Measurements from ENCODE around the gene FAM151B.
"Not testable (repeated sequence)": the region's sequence is repeated elsewhere in the genome, so short reads cannot be mapped to it uniquely, and the experiment has no call there.

Gene FAM151B, protein sequence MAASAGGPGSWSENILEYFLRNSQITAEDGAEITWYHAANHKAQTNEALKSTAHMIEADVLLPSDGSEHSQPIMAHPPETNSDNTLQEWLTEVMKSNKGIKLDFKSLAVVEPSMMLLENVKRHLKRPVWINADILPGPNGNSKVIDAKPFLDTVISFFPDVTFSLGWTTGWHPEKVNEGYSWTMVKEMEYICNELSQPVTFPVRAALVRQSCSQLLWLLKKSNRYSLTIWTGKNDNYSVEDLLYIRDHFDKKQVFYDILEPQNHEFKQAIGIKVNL

GRCh38 chr5:80487829-80488721 lies at the start of gene FAM151B:
Gene FAM151B (plus strand): TSS chr5:80488100. CDS start chr5:80488124, 24 bp downstream.
- DNase-seq (ENCODE audit: low read depth in 2 of 2), result peak; percentile 29 to 44

DNA sequence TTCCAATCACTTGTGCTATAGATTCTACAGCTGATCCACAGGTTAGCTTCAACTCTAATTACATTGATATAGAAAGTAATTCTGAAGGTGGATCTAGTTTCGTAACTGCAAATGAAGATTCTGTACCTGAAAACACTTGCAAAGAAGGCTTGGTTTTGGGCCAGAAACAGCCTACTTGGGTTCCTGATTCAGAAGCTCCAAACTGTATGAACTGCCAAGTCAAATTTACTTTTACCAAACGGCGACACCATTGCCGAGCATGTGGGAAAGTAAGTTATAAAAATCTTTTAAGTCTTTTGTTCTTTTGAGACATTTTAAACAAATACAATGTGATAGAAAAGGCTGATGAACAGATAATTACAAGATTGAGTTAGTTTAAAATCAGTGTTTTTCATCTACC lies 49.2 kb upstream of the FAM151B start:
- DNase-seq (ENCODE audit: low read depth in 2 of 2), result no peak

GRCh38 chr5:80439213-80439612 lies 48.7 kb upstream of the FAM151B start:
- no peak for DNase-seq (ENCODE audit: low read depth in 2 of 2)

- no peak for DNase-seq (ENCODE audit: low read depth in 2 of 2)
Observed at GRCh38 chr5:80442742-80443141, 45.2 kb upstream of the FAM151B start.

DNA sequence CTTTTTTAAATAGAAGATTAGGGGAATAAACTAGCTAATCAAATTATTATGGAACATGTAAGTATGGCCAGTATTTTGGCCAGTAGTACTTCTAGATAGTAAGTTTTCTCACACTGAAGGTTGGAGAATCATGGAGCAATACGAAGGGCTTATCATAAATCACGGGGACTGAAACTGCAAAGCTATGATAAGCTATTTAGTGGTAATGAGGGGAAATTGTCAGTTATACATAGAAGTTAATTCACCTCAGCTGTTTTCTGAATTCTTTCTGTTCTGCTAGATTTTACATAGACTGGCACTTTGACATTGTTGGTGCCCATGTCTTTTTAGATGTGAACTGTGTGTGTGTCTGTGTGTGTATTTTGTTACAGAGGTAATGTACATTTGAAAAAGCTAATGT lies 34.5 kb upstream of the FAM151B start:
- no peak for DNase-seq (ENCODE audit: low read depth in 2 of 2)

DNA sequence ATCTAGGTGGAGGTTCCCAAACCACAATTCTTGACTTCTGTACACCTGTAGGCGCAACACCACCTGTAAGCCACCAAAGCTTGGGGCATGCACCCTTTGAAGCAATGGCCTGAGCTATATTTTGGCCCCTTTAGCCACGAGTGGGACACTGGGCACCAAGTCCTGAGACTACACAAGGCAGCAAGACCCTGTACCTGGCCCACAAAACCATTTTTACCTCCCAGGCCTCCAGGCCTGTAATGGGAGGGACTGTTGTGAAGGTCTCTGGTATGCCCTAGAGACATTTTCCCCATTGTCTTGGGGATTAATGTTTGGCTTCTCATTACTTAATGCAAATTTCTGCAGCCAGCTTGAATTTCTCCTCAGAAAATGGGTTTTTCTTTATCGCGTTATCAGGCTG lies 24.6 kb upstream of the FAM151B start:
- DNase-seq (ENCODE audit: low read depth in 2 of 2), result no peak

DNA sequence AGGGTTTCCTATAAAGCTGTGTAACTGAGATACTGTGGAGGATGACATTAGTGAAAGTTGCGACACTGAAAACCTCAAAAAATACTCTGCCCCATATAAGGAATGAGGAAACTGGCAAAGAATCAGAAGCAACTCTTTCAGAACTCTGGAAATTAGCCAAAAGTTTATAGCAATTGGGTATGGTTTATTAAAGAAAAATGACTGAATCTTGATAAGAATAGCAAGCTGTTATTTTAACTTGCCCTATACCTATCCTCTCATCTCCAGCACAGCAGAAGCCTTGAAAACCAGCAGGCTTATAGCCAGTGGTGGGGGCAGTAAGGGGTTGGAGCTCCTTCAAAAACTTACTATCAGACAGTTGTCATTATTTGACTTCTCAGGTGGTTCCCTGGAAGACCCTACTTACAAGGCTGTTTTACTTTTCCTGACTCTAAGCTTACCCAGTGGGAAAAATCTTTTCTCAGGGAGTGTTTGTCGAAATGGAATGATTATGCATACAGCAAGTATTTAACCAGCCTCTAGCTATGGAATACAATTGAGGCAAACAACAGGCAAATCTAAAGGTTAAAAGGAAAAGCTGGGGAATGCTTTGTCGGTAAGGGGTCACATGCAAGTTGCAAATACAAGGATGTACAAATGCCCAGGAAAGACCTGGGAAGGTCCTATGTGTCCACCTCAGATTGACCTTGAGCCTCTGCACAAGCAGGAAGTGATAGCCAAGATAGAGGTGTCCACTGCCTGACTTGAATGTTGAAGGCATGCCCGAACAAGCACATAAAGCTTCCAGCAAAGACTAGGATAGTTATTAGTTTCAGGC lies 21.0 kb upstream of the FAM151B start:
- no peak for DNase-seq (ENCODE audit: low read depth in 2 of 2)

DNA sequence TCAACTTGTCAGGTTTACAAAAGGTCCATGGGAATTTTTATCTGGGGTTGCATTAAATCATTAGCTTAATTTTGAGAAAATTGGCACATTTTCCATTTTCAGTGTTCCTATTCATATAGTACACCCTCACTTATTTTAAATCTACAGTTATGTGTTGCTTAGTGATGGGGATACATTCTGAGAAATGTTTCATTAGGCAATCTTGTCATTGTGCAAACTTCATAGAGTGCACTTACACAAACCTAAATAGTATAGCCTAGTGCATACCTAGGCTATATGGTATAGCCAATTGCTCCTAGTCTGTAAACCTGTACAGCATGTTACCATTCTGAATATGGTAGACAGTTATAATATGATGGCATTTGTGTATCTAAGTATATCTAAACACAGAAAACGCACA lies 19.8 kb upstream of the FAM151B start:
- no peak for DNase-seq (ENCODE audit: low read depth in 2 of 2)

GRCh38 chr5:80470631-80471030 lies 17.3 kb upstream of the FAM151B start:
- not testable (repeated sequence) for DNase-seq (ENCODE audit: low read depth in 2 of 2)

DNA sequence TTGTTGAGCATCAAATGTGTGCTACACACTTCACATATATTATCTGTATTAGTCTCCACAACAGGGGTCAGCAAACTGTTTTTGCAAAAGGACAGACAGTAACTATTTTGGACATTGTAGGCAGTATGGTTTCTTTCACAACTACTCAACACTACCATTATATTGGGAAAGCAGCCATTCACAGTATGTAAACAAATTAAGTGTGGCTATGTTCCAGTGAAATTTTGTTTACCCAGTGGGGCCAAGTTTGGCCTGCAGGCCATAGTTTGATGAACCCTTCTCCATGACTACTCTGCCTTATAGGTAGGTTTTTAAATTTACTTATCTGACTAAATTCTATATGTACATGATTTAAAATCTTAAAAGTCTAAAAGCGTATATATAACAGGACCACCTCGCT lies 13.0 kb upstream of the FAM151B start:
- no peak for DNase-seq (ENCODE audit: low read depth in 2 of 2)

- DNase-seq (ENCODE audit: low read depth in 2 of 2), result no peak
Observed at GRCh38 chr5:80479713-80480112, 8.2 kb upstream of the FAM151B start.

GRCh38 chr5:80480354-80480753 lies 7.5 kb upstream of the FAM151B start:
- no peak for DNase-seq (ENCODE audit: low read depth in 2 of 2)

DNA sequence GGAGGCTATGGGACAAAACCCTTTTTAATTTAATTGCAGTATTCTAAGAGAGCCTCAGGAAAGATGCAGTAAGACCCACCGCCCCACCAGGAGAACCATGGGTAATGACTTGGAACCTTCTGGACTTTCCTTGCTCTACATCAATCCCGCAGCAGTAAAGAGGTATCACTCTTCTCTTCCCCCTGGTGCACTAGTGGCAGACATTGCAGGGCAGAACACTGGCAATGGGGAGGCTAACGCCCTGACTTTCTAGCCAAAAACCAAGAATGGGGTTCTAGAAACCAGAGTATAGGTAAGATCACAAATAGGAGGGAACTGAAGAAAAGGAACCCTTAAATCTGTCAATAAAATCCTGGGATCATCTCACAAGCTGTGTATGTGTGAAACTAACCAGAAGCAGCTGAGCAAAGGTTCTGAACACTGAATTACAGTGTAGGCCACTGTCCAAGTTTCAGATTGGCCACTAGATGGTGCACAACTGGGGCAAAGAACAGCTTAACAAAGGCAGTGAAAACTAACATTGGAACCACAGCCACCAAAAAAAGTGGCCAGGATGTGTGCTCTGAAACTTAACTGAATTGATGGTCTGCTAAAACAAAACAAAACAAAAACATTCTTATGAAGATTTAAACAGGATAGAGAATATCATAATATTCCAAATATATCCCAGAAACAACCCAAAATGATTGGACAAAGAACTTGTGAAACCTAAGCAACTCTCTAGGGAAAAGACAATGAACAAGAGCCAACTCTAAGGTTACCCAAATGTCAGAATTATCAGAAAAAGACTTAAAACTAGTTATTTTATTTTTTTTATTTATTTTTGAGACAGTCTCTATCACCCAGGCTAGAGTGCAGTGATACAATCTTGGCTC lies 6.6 kb upstream of the FAM151B start:
- DNase-seq (ENCODE audit: low read depth in 2 of 2), result peak in 1 of 2 donors; percentile 15

- no peak for DNase-seq (ENCODE audit: low read depth in 2 of 2)
Observed at GRCh38 chr5:80482578-80482977, 5.3 kb upstream of the FAM151B start.

GRCh38 chr5:80483636-80484232 lies 4.2 kb upstream of the FAM151B start:
- no peak for DNase-seq (ENCODE audit: low read depth in 2 of 2)

- no peak for DNase-seq (ENCODE audit: low read depth in 2 of 2)
Observed at GRCh38 chr5:80487444-80487828, 464 bp upstream of the FAM151B start.

- DNase-seq (ENCODE audit: low read depth in 2 of 2), result no peak
Observed at GRCh38 chr5:80491296-80491695, 3.4 kb downstream of the FAM151B start.

DNA sequence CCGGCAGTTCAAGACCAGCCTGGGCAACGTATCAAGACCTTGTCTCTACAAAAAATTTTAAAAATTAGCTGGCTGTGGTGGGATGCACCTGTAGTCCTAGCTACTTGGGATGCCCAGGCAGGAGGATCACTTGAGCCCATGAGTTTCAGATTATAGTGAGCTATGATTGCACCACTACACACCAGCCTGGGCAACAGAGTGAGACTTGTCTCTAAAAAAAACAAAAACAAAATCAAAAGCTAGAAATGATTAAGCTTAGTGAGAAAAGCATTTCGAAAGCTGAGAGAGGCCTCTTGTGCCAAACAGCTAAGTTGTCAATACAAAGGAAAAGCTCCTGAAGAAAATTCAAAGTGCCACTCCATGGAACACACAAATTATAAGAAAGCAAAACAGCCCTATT lies 4.8 kb downstream of the FAM151B start:
- DNase-seq (ENCODE audit: low read depth in 2 of 2), result no peak

DNA sequence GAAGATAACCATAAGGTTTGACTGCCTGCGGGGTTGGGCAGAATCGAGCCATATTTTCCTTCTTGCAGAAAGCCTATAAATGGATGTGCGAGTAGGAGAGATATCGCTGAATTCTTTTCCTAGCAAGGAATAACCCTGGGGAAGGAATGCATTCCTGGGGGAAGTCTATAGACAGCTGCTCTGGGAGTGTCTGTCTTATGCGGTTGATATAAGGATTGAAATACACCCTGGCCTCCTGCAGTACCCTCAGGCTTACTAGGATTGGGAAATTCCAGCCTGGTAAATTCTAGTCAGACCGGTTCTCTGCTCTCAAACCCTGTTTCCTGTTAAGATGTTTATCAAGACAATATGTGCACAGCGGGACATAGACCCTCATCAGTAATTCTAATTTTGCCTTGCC lies 5.5 kb downstream of the FAM151B start:
- DNase-seq (ENCODE audit: low read depth in 2 of 2), result not testable (repeated sequence)

DNA sequence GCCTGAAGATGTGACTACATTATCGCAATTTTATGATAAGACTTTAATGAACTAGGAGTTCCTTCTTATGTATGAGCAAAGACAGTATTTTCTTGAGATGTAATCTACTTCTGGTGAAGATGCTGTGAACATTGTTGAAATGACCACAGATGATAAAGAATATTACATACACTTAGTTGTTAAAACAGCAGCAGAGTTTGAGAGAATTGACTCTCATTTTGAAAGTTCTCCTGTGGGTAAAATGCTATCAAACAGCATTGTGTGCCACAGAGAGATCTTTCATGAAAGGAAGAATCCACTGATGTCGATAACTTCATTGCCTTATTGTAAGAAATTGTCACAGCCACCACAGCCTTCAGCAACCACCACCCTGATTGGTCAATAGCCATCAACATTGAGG lies 8.0 kb downstream of the FAM151B start:
- no peak for DNase-seq (ENCODE audit: low read depth in 2 of 2)

DNA sequence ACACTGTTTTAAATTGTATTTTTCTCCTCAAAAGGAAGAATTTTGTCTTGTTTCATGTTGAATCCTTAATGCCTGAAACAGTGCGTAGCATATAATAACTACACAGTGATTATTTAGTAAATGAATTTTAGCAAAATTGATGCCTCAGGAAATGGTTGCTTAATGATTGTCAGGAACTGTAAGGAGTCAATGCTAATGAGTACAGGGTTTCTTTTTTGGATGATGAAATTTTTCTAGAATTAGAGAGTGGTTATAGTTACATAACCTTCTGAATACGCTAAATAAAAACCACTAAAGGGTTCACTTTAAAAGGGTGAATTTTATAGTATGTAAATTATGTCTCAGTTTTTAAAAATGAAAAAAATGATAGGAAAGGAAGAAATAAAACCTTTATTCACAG lies 14.9 kb downstream of the FAM151B start:
- DNase-seq (ENCODE audit: low read depth in 2 of 2), result no peak

Data from stimulated activated CD8-positive, alpha-beta memory T cell treated with anti-CD3 and anti-CD28 coated beads, Interleukin-7, amount 100 ng/mL, for 4 hours (primary cell).